Ovary (tissue), 3 donors: Measurements from ENCODE around the gene SIMC1.
"Not testable (repeated sequence)": the region's sequence is repeated elsewhere in the genome, so short reads cannot be mapped to it uniquely, and the experiment has no call there.

Experiments used
- POLR2A ChIP-seq: fragments of 450-650 bp; IDR thresholded peaks from one replicate; pipeline ENCODE4 v1.6.1; 2017; ENCODE audit warnings: antibody characterized with exemption, mild to moderate bottlenecking, moderate library complexity
- TF ChIP-seq, protein P1 (sequence below), 3 donors: fragments of 450-650 bp in 2 of 3; fragments of 200-600 bp in 1 of 3; IDR thresholded peaks; one replicate each; pipeline versions ENCODE4 v1.5.1 to v1.8.0; 2016 to 2022; ENCODE audit warnings: antibody characterized with exemption in 3 of 3, mild to moderate bottlenecking in 1 of 3
- donor health status: DM: no; HTN: no; CAD: no.

- TF ChIP-seq, protein P1, sequence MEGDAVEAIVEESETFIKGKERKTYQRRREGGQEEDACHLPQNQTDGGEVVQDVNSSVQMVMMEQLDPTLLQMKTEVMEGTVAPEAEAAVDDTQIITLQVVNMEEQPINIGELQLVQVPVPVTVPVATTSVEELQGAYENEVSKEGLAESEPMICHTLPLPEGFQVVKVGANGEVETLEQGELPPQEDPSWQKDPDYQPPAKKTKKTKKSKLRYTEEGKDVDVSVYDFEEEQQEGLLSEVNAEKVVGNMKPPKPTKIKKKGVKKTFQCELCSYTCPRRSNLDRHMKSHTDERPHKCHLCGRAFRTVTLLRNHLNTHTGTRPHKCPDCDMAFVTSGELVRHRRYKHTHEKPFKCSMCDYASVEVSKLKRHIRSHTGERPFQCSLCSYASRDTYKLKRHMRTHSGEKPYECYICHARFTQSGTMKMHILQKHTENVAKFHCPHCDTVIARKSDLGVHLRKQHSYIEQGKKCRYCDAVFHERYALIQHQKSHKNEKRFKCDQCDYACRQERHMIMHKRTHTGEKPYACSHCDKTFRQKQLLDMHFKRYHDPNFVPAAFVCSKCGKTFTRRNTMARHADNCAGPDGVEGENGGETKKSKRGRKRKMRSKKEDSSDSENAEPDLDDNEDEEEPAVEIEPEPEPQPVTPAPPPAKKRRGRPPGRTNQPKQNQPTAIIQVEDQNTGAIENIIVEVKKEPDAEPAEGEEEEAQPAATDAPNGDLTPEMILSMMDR (IDR thresholded peaks at IDR 0.05), result not testable (repeated sequence)
- TF ChIP-seq POLR2A, result not testable (repeated sequence)
These were observed 22.5 kb downstream of the SIMC1 start for GRCh38 chr5:176260682-176261081.
